CD1c-positive myeloid dendritic cell (primary cell): ENCODE results near the gene MLH3.

Experiments
- DNase-seq: peaks from one replicate; pipeline ENCODE4 v3.0.0-alpha.2; 2016; ENCODE audit errors: extremely low spot score

The MLH3 gene

DNA sequence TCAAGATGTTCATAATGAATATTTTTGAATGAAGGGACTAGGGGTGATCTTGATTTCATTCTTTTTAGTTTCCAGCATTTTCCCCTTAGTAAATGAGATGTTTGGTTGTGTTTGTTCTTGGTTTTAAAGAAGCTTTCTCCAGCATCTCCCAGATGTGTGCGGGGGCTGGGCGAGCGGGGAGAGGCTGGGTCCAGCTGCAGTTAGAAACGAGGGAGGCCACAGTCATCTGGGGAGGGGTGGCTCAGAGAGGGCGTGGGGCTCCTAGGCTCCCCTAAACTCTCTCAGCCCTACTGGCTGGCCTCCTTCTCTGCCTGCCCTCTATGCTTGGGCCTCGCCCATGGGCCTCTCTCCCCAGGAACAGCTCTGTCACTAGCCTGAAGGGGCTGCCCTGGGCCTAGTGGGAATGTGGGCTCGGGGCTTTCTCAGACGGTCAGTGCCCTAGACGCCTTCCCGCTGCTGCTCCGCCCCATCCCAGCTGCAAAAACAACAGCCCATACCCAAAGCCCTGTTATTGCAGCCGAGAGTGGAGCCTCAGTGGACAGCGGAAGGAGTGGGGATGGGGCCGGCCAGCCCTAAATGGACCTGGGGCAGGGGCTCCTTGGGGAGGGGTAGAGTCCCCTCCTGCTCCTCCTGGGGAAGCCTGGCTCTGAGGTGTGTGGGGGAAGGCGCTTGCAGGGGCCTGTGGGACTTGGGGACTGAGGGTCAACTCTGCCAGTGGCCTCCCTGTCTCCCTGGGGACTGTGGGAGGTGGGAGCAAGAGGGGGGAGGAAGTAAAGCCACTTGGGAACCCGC lies 66.8 kb downstream of the MLH3 start:
- no peak for DNase-seq

DNA sequence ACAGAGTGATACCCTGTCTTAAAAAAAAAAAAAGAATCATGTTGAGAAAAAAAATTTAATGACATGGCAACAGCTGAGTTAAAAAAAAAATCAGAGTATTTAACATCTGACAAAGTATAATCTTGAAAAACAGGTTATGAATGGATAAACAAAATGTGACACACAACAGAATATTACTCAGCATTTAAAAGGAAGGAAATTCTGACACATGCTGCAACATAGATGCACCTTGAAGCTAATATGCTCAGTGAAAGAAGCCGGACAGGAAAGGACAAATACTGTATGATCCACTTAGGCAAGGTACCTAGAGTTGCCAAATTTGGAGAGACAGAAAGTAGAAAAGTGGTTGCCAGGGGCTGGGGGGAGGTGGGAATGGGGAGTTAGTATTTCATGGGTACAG lies 67.9 kb downstream of the MLH3 start:
- DNase-seq: no peak

- DNase-seq: no peak
Observed at GRCh38 chr14:74982661-74983060, 68.6 kb downstream of the MLH3 start.

DNA sequence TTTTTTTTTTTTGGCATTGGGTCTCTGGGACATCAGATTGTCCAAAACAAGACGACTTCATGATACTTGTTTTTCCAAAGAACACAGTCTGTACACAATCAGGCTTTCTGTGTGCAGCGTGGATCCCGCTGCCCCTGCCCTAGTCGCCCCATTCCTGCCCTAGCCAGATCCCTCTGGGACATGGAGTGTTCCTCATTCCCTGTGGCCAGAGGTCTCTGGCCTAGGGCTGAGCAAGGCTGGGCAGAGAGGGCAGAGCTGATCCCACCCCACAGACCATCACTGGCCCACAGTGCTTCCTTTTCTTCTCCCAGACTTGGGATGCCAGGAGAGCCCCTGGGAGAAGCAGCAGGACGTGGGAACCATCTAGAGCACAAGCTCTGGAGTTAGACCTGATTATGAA lies 69.4 kb downstream of the MLH3 start:
- no peak for DNase-seq

GRCh38 chr14:74981462-74981782 lies 69.8 kb downstream of the MLH3 start:
- DNase-seq: no peak

DNA sequence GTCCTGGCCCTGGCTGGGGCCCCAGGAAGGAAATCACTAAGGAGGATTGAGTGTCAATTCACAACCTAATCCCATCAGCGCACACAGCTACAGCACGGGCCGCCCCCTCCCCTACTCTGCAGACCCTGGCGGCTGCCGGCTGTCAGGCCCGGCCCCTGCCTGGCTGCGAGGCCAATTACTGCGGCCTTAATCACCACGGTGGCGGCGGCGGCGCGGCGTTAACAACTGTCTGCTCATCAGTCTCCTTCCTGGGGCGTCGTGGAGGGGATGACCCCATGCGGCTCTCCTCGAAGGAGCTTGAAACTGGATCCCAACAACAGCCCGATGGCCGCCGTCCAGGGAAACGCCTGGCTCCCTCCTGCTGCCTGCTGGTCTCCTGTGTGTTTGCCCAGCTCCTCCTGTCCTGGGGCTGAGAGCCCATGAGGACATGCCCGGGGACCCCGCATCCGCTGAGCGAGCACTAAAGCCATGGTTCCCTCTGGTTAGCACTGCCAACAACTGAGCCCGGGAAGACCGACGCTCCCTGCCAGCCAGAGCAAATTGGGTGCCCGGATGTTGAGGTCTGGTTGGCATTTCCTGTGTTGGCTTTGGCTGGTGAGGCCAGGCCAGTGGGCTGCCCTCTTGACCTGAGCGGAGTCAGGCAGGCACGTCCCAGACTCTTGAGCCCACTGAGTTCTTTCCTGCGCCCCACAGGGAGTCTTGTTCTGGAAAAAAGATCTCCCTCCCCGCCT lies 70.4 kb downstream of the MLH3 start:
- no peak for DNase-seq

DNA sequence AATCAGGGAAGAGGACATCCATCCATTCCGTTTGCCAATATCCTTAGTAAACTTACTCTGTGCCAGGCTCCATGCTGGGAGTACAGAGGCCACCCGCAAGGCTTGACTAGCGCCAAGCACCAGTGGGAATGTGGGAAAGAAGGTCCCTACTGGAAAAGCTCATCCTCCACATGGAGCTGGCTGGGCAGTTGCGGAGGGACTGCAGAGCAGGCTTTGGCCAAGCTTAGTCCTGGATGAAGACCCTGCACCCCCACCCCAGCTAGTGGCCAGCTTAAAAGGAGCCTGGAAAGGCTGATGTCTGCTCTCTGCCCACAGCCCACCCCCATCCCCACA lies 70.9 kb downstream of the MLH3 start:
- DNase-seq: no peak

DNA sequence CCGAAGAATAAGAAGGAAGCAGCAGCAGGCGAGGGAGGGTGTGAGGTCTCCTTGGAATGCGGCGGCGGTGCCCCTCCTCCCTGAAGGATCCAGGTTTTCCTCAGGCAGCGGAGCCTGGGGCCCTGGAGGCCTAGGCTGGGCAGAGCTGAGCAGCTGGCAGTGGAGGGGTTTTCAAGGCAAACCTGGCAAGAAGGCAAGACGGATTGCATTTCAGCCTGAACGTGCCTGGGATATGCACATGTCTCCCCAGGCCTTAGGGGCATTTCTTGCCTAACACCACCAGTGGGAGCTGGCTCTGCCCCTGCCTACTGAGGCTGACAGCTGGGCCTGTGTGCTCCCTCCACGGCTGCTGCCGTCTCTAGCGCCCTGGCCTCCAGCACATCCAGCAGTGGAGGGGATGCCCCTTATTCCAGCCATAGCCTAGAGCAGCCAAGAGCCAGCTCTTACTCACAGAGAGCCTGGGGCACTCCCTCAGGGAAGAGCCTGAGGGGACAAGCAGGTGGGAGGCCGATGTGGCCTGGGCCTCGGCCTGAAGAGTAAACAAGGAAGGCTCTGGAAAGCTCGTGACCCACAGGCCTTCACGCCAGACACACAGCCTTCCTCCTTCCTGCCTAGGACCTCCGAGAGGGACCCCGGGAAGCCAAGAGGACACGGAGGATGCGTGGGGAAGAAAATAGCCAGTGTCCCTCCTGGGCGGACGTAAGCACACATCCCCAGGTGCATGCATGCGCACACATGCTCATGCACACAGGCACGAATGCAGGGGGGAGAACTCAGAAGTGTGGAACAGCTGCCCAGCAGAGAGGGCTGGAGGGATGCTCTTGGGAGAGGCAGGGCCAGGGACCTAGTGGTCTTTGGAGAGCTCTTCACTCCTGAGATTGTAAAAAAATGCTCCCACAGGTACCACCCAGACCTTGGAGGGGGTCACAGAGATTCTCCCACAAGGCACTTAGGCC lies 71.5 kb downstream of the MLH3 start:
- no peak for DNase-seq

DNA sequence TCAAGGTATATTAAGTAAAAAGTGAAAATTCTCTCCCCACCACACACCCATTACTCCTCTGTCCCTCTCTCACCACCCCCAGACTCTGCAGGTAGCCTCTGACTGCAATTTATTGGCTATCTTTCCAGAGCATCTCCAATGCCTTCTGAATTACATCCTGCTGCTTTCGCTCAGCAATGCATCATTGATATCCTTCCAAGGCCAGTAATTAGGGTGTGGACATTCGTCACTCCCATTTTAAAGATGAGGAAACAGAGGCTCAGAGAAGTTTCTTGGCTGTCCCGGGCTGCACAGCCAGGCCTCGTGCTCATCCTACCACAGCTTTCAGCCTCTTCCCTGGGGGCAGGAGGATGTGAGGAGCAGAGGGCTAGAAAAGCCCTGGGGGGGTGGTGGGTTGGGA lies 72.2 kb downstream of the MLH3 start:
- DNase-seq: no peak

DNA sequence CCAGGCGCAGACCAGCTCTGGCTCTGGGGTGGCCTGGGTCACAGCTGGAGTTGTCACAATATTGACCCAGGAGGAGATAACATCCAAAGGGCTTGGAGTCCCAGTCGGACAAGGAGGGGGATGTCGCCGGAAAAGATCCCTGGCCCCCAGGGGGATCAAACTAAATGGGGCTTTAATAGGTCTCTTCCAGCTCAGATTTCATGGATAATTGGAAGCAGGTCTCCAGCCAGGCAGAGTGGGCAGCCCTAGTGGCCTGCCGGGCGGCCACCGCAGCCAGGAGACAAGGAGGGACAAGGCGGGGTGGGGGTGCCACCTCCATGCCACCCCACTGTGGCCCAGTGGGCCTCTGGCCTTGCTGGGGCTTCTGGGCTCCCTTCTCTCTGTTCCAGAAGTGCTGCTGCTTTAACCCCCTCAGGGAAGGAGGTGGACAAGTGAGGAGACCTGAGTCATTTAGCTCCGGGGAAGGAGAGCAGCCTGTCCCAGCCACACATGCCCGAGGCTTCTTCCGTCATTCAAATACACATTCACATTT lies 72.8 kb downstream of the MLH3 start:
- DNase-seq: no peak

DNA sequence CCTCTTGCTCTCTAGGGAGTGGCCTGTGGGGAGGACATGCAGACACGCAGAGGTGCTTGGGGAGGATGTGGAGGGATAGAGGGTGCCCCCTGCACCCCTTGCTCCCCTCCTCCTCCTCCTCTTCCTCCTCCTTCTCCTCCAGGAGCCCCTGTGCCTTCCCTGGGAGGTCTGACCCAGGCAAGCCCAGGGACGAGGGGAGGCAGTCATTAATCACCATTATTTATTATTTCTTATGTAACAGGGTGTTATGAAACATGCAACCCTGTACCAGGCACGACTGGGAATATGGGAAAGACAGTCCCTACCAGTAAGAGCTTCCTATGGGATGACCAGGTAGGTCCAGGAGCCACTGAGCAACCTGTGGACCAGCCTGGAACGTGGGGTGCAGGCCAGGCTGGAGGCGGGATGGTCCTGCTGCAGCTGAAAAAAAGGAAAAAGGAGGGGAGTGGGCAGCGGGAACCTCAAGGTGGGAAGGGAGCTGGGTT lies 73.3 kb downstream of the MLH3 start:
- no peak for DNase-seq

- no peak for DNase-seq
Observed at GRCh38 chr14:74977164-74977900, 73.9 kb downstream of the MLH3 start.

- no peak for DNase-seq
Observed at GRCh38 chr14:74976264-74977113, 74.8 kb downstream of the MLH3 start.

GRCh38 chr14:74975059-74975810 lies 76.0 kb downstream of the MLH3 start:
- no peak for DNase-seq

- DNase-seq: no peak
Observed at GRCh38 chr14:74974364-74975058, 76.8 kb downstream of the MLH3 start.

- DNase-seq: no peak
Observed at GRCh38 chr14:74973905-74974363, 77.3 kb downstream of the MLH3 start.

GRCh38 chr14:74973003-74973653 lies 78.1 kb downstream of the MLH3 start:
- peak; percentile 36 for DNase-seq

- no peak for DNase-seq
Observed at GRCh38 chr14:74968811-74969210, 82.5 kb downstream of the MLH3 start.
